Astrocyte (in vitro differentiated cells and primary cell): Measurements from ENCODE around the gene RAPGEF2. TPM values are rescaled to one million over a fixed set of nuclear protein-coding genes. Genes with fewer than 3 reads are reported as not detected.

ENCODE experiments used
- DNase-seq: peaks from one replicate; pipeline ENCODE4 v3.0.0-alpha.2; 2010; ENCODE audit warnings: low read depth
- FAIRE-seq: peaks from 2 replicates; lab custom pipeline; 2011; peaks lifted over from hg19 to GRCh38; lab: Jason Lieb, UNC
- H2AFZ ChIP-seq: 2 replicates; pipeline ENCODE4 v1.6.0; 2012; ENCODE audit warnings: low read depth, low read length, inconsistent platforms
- H3K27ac ChIP-seq: 2 replicates; pipeline ENCODE4 v1.5.1; 2011; ENCODE audit warnings: low read depth, low read length, inconsistent platforms
- H3K27me3 ChIP-seq: 2 replicates; pipeline ENCODE4 v1.6.0; 2011; ENCODE audit warnings: low read length, inconsistent platforms; ENCODE audit not compliant: insufficient read depth
- H3K36me3 ChIP-seq: 2 replicates; pipeline ENCODE4 v1.5.1; 2011; ENCODE audit warnings: low read length, inconsistent platforms; ENCODE audit not compliant: insufficient read depth
- H3K4me1 ChIP-seq: 2 replicates; pipeline ENCODE4 v1.5.1; 2011; ENCODE audit warnings: low read length, inconsistent platforms; ENCODE audit not compliant: insufficient read depth
- H3K4me2 ChIP-seq: 2 replicates; pipeline ENCODE4 v1.6.0; 2012; ENCODE audit warnings: low read length, inconsistent platforms
- H3K4me3 ChIP-seq: 2 replicates; pipeline ENCODE4 v1.5.1; 2011; ENCODE audit warnings: low read depth, mild to moderate bottlenecking, low read length, inconsistent platforms; ENCODE audit not compliant: insufficient read depth
- H3K79me2 ChIP-seq: 2 replicates; pipeline ENCODE4 v1.6.0; 2012; ENCODE audit warnings: mild to moderate bottlenecking, low read length, inconsistent platforms; ENCODE audit not compliant: insufficient read depth
- H3K9ac ChIP-seq: 2 replicates; pipeline ENCODE4 v1.6.0; 2012; ENCODE audit warnings: mild to moderate bottlenecking, low read length, inconsistent platforms
- H3K9me3 ChIP-seq: 2 replicates; pipeline ENCODE4 v1.5.1; 2012; ENCODE audit warnings: low read depth, mild to moderate bottlenecking, low read length, inconsistent platforms; ENCODE audit not compliant: insufficient read depth
- H4K20me1 ChIP-seq: 2 replicates; pipeline ENCODE4 v1.6.0; 2012; ENCODE audit warnings: low read length, inconsistent platforms; ENCODE audit not compliant: insufficient read depth
- H3K27ac Mint-ChIP-seq: one replicate; pipeline ENCODE4 v1.8.0; 2021; ENCODE audit warnings: mild to moderate bottlenecking, mixed read lengths; ENCODE audit not compliant: unreplicated experiment
- H3K27me3 Mint-ChIP-seq: one replicate; pipeline ENCODE4 v1.8.0; 2021; ENCODE audit warnings: low read depth, mixed read lengths; ENCODE audit not compliant: unreplicated experiment
- H3K36me3 Mint-ChIP-seq: one replicate; pipeline ENCODE4 v1.8.0; 2021; ENCODE audit warnings: low read depth, mixed read lengths; ENCODE audit not compliant: unreplicated experiment
- H3K4me1 Mint-ChIP-seq: one replicate; pipeline ENCODE4 v1.8.0; 2021; ENCODE audit warnings: low read depth, mixed read lengths; ENCODE audit not compliant: unreplicated experiment
- H3K4me3 Mint-ChIP-seq: one replicate; pipeline ENCODE4 v1.8.0; 2021; ENCODE audit warnings: mild to moderate bottlenecking, moderate library complexity, mixed read lengths; ENCODE audit not compliant: unreplicated experiment
- H3K9me3 Mint-ChIP-seq: one replicate; pipeline ENCODE4 v1.8.0; 2021; ENCODE audit warnings: mild to moderate bottlenecking, mixed read lengths; ENCODE audit not compliant: unreplicated experiment
- CTCF ChIP-seq: IDR thresholded peaks from 2 replicates; pipeline ENCODE4 v1.5.1; 2011; ENCODE audit warnings: low read depth, mild to moderate bottlenecking, inconsistent platforms, low read length, moderate library complexity; ENCODE audit not compliant: insufficient read depth
- EZH2 ChIP-seq: IDR thresholded peaks from 2 replicates; pipeline ENCODE4 v1.6.1; 2012; ENCODE audit warnings: mild to moderate bottlenecking, low read length, inconsistent platforms; ENCODE audit not compliant: insufficient read depth
- total RNA-seq: library from RNA; stranded (reverse); gene quantifications from 2 replicates; pipeline ENCODE4 v1.2.1, GENCODE V29; 2021

RAPGEF2 gene
- total RNA-seq, 1 donor from 2014 or later: 59.0 TPM

DNA sequence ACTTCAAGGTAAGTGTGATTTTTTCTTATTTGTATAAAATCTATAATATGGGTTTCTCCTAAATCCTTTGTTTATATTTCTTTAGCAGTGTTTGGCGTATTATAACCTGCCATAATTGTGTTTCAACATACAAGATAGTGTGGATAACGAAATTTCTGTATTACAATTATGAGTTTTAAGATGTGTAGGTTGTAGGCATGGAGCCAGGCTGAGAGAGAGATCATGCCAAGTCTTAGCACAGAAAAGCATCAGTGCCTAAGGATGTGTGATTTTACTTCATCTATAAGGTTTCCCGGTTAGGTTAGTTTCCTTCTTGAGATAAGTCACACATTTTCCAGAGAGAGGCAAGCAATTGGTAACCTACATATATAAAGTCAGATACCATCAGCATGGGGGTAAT, 161.2 kb downstream of the RAPGEF2 start:
- H3K27me3 ChIP-seq: no peaks in the 10 kb centered on the region
- no peak overlapping the region for H3K4me3 ChIP-seq
- Mint-ChIP-seq H3K27me3 (no peaks in the 10 kb centered on the region), H3K9me3 (no peaks in the 10 kb centered on the region), H3K4me1 (peaks cover 8% of the 10 kb centered on the region), H3K4me3 (no peak overlapping the region), H3K36me3 (no peaks in the 10 kb centered on the region), H3K27ac (no peak overlapping the region)
- H2AFZ ChIP-seq: no peak overlapping the region
- H3K4me1 ChIP-seq: peaks cover 16% of the 10 kb centered on the region
- H3K27ac ChIP-seq: no peak overlapping the region
- no peaks in the 10 kb centered on the region for H3K9me3 ChIP-seq
- TF ChIP-seq CTCF (no peak), EZH2 (no peak)
- H3K4me2 ChIP-seq: no peak overlapping the region
- H4K20me1 ChIP-seq: no peaks in the 10 kb centered on the region
- H3K9ac ChIP-seq: no peak overlapping the region
- peaks cover 6% of the 10 kb centered on the region for H3K79me2 ChIP-seq
- DNase-seq: no peak
- no peaks in the 10 kb centered on the region for H3K36me3 ChIP-seq
- FAIRE-seq: no peak

GRCh38 chr4:159266981-159267868, 164.3 kb downstream of the RAPGEF2 start:
- Histone ChIP-seq H3K4me1 (peaks cover 17% of the 10 kb centered on the region), H3K4me3 (peak overlapping the region; percentile 51), H4K20me1 (no peaks in the 10 kb centered on the region), H3K4me2 (peak overlapping the region; percentile 85), H3K27me3 (no peaks in the 10 kb centered on the region), H3K79me2 (peaks cover 23% of the 10 kb centered on the region), H3K9ac (peak overlapping the region; percentile 82), H3K36me3 (no peaks in the 10 kb centered on the region), H3K27ac (peak overlapping the region; percentile 76), H2AFZ (peak overlapping the region; percentile 54), H3K9me3 (no peaks in the 10 kb centered on the region)
- H3K4me3 Mint-ChIP-seq: no peak overlapping the region
- no peak overlapping the region for H3K27ac Mint-ChIP-seq
- H3K9me3 Mint-ChIP-seq: no peaks in the 10 kb centered on the region
- H3K27me3 Mint-ChIP-seq: no peaks in the 10 kb centered on the region
- H3K36me3 Mint-ChIP-seq: no peaks in the 10 kb centered on the region
- DNase-seq (peak; percentile 35), FAIRE-seq (no peak)
- TF ChIP-seq EZH2 (no peak), CTCF (no peak)
- peaks cover 16% of the 10 kb centered on the region for H3K4me1 Mint-ChIP-seq

DNA sequence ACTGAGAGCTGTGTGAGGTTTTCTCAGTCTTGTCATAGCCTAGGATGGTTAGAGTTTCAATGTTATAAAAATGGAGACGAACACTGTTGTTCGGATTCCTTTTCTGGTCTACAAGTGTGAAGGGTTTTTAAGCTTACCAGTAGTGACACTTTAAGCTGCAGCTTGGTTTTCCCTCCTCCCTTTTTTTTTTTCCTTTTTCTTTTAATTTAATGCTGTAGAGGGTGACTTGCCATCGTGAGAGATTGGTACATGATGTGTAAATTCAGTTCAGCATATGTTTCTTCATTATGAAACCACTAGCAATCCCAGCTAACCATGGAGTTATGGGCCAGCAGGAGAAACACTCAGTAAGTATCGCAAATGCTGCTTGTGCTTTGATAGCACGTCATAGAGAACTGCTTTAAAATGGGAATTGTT, 165.0 kb downstream of the RAPGEF2 start:
- no peaks in the 10 kb centered on the region for H3K27me3 Mint-ChIP-seq
- peak; percentile 81 for FAIRE-seq
- no peaks in the 10 kb centered on the region for H4K20me1 ChIP-seq
- peaks cover 23% of the 10 kb centered on the region for H3K79me2 ChIP-seq
- H3K4me1 Mint-ChIP-seq: peaks cover 22% of the 10 kb centered on the region
- no peaks in the 10 kb centered on the region for H3K9me3 Mint-ChIP-seq
- no peaks in the 10 kb centered on the region for H3K9me3 ChIP-seq
- peak overlapping the region; percentile 51 for H3K4me3 ChIP-seq
- H3K27me3 ChIP-seq: no peaks in the 10 kb centered on the region
- H2AFZ ChIP-seq: no peak overlapping the region
- H3K4me2 ChIP-seq: peak overlapping the region; percentile 85
- H3K36me3 Mint-ChIP-seq: no peaks in the 10 kb centered on the region
- peak; percentile 44 for DNase-seq
- H3K4me1 ChIP-seq: peaks cover 19% of the 10 kb centered on the region
- peak overlapping the region; percentile 76 for H3K27ac ChIP-seq
- no peak for TF ChIP-seq EZH2
- TF ChIP-seq CTCF: no peak
- no peak overlapping the region for H3K27ac Mint-ChIP-seq
- H3K4me3 Mint-ChIP-seq: no peak overlapping the region
- H3K36me3 ChIP-seq: no peaks in the 10 kb centered on the region
- peak overlapping the region; percentile 82 for H3K9ac ChIP-seq
